Glutamatergic neuron (in vitro differentiated cells): ENCODE data around the gene DLG2. TPM values are rescaled to one million over a fixed set of nuclear protein-coding genes. Genes with fewer than 3 reads are reported as not detected.

Experiments used
- DNase-seq: peaks from one replicate; pipeline ENCODE4 v3.0.0; 2022
- H3K27ac Mint-ChIP-seq: one replicate; pipeline ENCODE4 v1.8.0; 2020; ENCODE audit warnings: mild to moderate bottlenecking, mixed read lengths, inconsistent platforms; ENCODE audit not compliant: unreplicated experiment
- H3K27me3 Mint-ChIP-seq: one replicate; pipeline ENCODE4 v1.8.0; 2020; ENCODE audit warnings: mild to moderate bottlenecking, moderate library complexity, mixed read lengths, inconsistent platforms; ENCODE audit not compliant: unreplicated experiment
- H3K36me3 Mint-ChIP-seq: one replicate; pipeline ENCODE4 v1.8.0; 2020; ENCODE audit warnings: mild to moderate bottlenecking, mixed read lengths, inconsistent platforms; ENCODE audit not compliant: unreplicated experiment
- H3K4me1 Mint-ChIP-seq: one replicate; pipeline ENCODE4 v1.8.0; 2020; ENCODE audit warnings: mild to moderate bottlenecking, low read depth, mixed read lengths, inconsistent platforms; ENCODE audit not compliant: unreplicated experiment
- H3K4me3 Mint-ChIP-seq: one replicate; pipeline ENCODE4 v1.8.0; 2020; ENCODE audit warnings: mild to moderate bottlenecking, mixed read lengths, inconsistent platforms; ENCODE audit not compliant: unreplicated experiment
- H3K9me3 Mint-ChIP-seq: one replicate; pipeline ENCODE4 v1.8.0; 2020; ENCODE audit warnings: mild to moderate bottlenecking, moderate library complexity, mixed read lengths, inconsistent platforms; ENCODE audit not compliant: unreplicated experiment
- total RNA-seq: library from RNA; stranded (reverse); fragmentation: NEBNext Ultra II Directional; extraction: Animal tissue kit (Norgen Biotek cat#: 25700); gene quantifications from one replicate; pipeline ENCODE4 v1.2.1, GENCODE V29; 2021; ENCODE audit not compliant: unreplicated experiment
- TF ChIP-seq, protein P1 (sequence below): fragments of 200-600 bp; sonication (generic); IDR thresholded peaks from one replicate; pipeline ENCODE4 v1.5.0; 2021; ENCODE audit not compliant: partially characterized antibody, unreplicated experiment

The DLG2 gene
- total RNA-seq, 1 donor from 2014 or later, result 2.9 TPM

DNA sequence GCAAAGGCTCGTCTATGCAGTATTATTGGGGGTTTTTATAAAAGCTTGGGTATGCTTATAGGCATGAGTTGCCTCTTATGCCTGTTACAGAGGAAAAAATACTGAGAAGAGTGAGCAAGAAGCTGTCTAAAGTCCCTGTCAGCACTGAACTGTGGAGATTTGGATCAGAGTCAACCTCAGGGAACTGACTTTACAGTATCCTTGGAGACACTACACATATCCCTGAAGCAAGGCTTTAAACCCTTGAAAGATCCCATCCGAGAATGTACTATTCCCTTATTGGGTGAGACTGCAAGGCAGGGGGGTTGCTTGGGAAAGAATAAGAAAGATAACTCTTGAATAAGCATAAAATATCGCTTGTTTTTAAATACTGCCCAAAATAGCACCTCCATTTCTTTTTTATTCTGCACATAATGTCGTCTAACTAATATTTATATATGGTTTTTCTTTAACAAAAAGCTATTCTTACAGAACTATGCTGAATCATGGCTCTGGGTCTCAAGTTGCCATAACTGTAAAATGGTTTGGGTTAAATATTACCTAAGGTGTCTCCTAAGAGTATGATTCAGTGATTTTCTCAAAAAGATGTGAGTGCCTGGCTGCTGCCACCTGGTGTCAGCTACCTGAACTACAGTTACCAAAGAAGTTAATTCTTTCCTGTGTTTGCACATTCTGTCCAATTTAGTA is 1062.8 kb downstream of the DLG2 start:
- peaks cover 1% of the 10 kb centered on the region for H3K9me3 Mint-ChIP-seq
- TF ChIP-seq, protein P1, sequence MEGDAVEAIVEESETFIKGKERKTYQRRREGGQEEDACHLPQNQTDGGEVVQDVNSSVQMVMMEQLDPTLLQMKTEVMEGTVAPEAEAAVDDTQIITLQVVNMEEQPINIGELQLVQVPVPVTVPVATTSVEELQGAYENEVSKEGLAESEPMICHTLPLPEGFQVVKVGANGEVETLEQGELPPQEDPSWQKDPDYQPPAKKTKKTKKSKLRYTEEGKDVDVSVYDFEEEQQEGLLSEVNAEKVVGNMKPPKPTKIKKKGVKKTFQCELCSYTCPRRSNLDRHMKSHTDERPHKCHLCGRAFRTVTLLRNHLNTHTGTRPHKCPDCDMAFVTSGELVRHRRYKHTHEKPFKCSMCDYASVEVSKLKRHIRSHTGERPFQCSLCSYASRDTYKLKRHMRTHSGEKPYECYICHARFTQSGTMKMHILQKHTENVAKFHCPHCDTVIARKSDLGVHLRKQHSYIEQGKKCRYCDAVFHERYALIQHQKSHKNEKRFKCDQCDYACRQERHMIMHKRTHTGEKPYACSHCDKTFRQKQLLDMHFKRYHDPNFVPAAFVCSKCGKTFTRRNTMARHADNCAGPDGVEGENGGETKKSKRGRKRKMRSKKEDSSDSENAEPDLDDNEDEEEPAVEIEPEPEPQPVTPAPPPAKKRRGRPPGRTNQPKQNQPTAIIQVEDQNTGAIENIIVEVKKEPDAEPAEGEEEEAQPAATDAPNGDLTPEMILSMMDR, result peak; percentile 95
- no peak overlapping the region for H3K4me3 Mint-ChIP-seq
- H3K27ac Mint-ChIP-seq, result no peak overlapping the region
- H3K27me3 Mint-ChIP-seq, result peaks cover 4% of the 10 kb centered on the region
- peaks cover 1% of the 10 kb centered on the region for H3K36me3 Mint-ChIP-seq
- H3K4me1 Mint-ChIP-seq, result peaks cover 9% of the 10 kb centered on the region
- peak; percentile 51 for DNase-seq

DNA sequence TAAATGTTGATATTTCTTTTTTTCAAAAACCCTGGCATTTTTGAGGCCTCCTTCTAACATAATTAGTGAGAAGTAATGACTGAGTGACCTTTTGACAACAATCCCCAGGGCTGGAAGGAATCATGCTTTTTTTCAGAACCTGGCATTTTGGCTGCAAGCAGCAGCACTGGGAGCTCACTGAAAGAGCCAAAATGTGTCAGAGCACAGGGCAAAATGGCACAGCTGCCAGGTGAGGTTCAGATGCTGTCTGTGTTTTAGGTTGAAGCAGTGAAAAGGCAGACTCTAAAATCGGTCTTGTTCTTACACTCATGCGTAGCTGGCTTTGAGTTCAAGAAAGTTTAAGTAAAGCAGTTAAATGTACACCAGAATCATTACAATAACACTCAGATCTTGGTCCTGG is 1063.8 kb downstream of the DLG2 start:
- no peaks in the 10 kb centered on the region for H3K36me3 Mint-ChIP-seq
- peaks cover 1% of the 10 kb centered on the region for H3K9me3 Mint-ChIP-seq
- peaks cover 15% of the 10 kb centered on the region for H3K4me1 Mint-ChIP-seq
- peaks cover 4% of the 10 kb centered on the region for H3K27me3 Mint-ChIP-seq
- no peak overlapping the region for H3K4me3 Mint-ChIP-seq
- DNase-seq, result no peak
- TF ChIP-seq, protein P1, result no peak
- H3K27ac Mint-ChIP-seq, result no peak overlapping the region

DNA sequence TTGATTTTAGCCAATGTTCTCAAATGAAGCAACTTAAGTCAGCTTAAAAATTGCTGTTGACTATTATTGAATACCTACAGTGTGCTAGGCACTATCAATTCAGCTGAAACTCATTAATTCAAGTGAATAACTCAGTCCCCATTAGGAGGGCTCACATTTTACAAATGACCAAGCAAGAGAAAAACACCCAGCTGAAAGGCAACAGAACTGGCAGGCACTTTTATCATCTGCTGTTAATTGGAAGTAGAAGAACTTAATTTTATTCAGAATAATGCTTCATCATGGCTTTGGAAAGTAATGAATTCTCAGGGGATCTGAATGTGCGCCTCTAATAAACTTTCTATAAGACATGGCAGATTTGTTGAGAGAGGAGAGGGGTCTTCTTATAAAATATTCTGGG is 1066.9 kb downstream of the DLG2 start:
- peaks cover 15% of the 10 kb centered on the region for H3K4me1 Mint-ChIP-seq
- H3K9me3 Mint-ChIP-seq, result peaks cover 1% of the 10 kb centered on the region
- TF ChIP-seq, protein P1, result no peak
- H3K36me3 Mint-ChIP-seq, result no peaks in the 10 kb centered on the region
- H3K27me3 Mint-ChIP-seq, result peaks cover 2% of the 10 kb centered on the region
- no peak overlapping the region for H3K4me3 Mint-ChIP-seq
- H3K27ac Mint-ChIP-seq, result no peak overlapping the region
- DNase-seq, result no peak

DNA sequence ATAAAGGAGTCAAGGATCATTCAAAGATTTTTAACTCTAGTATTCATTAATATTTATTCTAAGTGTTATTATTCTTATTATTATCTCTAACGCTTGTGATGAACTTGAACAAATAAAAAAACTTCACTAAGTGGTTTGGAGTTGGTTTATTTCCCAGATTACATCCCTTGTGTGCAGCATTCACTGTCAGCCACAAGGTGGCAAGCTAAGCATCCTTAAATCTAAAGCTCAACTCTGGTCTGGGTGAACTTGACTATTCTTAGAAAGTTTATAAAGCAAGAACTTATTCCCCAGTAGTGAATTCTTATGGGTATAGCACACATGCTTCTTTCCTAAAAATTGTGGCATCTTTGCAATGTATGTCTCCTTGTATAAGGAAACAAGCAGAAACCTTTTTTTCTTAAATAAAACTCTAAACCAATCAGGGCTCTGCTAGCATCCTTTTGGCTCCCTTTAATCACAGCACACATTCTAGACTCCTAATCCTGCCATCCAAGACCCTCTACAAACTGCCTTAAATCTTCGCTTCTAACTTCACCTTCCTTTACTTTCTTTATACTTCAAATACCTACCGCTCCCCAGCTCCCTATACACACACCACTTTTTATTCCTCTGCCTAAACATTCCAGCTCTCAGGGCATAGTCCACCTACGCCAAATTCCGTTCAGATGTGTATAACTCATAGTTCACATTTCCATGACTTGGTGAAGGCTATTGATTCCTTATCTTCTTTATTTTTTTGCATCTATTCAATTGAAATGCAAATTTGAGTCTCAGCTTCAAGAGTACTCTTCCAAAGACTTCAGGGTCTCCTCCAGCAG is 1068.8 kb downstream of the DLG2 start:
- Mint-ChIP-seq H3K4me3 (no peak overlapping the region), H3K27me3 (peaks cover 2% of the 10 kb centered on the region), H3K4me1 (peaks cover 12% of the 10 kb centered on the region), H3K9me3 (peaks cover 1% of the 10 kb centered on the region), H3K36me3 (no peaks in the 10 kb centered on the region), H3K27ac (no peak overlapping the region)
- peak; percentile 27 for DNase-seq
- TF ChIP-seq, protein P1, result peak; percentile 87

DNA sequence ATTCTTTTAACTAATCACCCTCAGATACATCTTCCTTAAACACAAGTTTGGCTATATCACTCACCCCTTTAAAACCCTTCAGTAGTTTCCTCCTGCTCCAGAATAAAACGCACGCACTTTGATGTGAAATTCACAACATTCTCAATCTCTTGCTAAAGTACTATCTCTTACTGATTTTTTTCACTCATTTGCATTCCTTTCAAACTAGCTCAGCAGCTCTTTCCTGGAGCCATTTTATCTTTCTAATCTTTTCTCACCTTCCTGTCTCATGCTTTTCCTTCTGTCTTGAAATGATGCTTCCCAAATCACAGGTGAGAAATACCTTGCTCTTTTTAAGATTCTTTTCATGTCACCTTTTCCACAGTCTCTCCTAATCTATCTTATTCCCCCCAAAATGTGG is 1074.4 kb downstream of the DLG2 start:
- no peak for DNase-seq
- Mint-ChIP-seq H3K9me3 (no peaks in the 10 kb centered on the region), H3K27me3 (no peaks in the 10 kb centered on the region), H3K36me3 (no peaks in the 10 kb centered on the region), H3K4me3 (no peak overlapping the region), H3K27ac (no peak overlapping the region), H3K4me1 (no peaks in the 10 kb centered on the region)
- TF ChIP-seq, protein P1, result no peak
